ENCODE measurements around the gene FIS1.
"Not testable (repeated sequence)": the region's sequence is repeated elsewhere in the genome, so short reads cannot be mapped to it uniquely, and the experiment has no call there.

Gene FIS1

GRCh38 chr7:101200504-101200861, 44.4 kb downstream of the FIS1 start:
- no peak for DNase-seq (ENCODE audit: low read depth)
- TF ChIP-seq, protein P1, sequence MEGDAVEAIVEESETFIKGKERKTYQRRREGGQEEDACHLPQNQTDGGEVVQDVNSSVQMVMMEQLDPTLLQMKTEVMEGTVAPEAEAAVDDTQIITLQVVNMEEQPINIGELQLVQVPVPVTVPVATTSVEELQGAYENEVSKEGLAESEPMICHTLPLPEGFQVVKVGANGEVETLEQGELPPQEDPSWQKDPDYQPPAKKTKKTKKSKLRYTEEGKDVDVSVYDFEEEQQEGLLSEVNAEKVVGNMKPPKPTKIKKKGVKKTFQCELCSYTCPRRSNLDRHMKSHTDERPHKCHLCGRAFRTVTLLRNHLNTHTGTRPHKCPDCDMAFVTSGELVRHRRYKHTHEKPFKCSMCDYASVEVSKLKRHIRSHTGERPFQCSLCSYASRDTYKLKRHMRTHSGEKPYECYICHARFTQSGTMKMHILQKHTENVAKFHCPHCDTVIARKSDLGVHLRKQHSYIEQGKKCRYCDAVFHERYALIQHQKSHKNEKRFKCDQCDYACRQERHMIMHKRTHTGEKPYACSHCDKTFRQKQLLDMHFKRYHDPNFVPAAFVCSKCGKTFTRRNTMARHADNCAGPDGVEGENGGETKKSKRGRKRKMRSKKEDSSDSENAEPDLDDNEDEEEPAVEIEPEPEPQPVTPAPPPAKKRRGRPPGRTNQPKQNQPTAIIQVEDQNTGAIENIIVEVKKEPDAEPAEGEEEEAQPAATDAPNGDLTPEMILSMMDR (conservative IDR thresholded peaks at IDR 0.05; ENCODE audit: low read depth, low read length): no peak

GRCh38 chr7:101199522-101199921, 45.4 kb downstream of the FIS1 start:
- H3K4me3 ChIP-seq (ENCODE audit: low read length); DNase-seq (ENCODE audit: low read depth): not testable (repeated sequence)

More at GRCh38 chr7:101200504-101200861, 44.4 kb downstream of the FIS1 start:
- no peak overlapping the region for H3K4me3 ChIP-seq (ENCODE audit: low read length)

GRCh38 chr7:101198476-101198875, 46.4 kb downstream of the FIS1 start:
- TF ChIP-seq, protein P1 (conservative IDR thresholded peaks at IDR 0.05; ENCODE audit: low read depth, low read length): no peak
- H3K4me3 ChIP-seq (ENCODE audit: low read length): no peak overlapping the region
- no peak for DNase-seq (ENCODE audit: low read depth)

GRCh38 chr7:101197991-101198390, 46.9 kb downstream of the FIS1 start:
- TF ChIP-seq, protein P1 (conservative IDR thresholded peaks at IDR 0.05; ENCODE audit: low read depth, low read length): no peak
- H3K4me3 ChIP-seq (ENCODE audit: low read length): no peak overlapping the region

GRCh38 chr7:101195884-101196283, 49.0 kb downstream of the FIS1 start:
- TF ChIP-seq, protein P1 (conservative IDR thresholded peaks at IDR 0.05; ENCODE audit: low read depth, low read length): no peak
- no peak overlapping the region for H3K4me3 ChIP-seq (ENCODE audit: low read length)
- DNase-seq (ENCODE audit: low read depth): no peak

More at GRCh38 chr7:101197991-101198390, 46.9 kb downstream of the FIS1 start:
- DNase-seq (ENCODE audit: low read depth): no peak
